Psoas muscle (tissue), 8 donors: Measurements from ENCODE around the gene PDE4D. TPM values are rescaled to one million over a fixed set of nuclear protein-coding genes. Genes with fewer than 3 reads are reported as not detected.
"Not testable (repeated sequence)": the region's sequence is repeated elsewhere in the genome, so short reads cannot be mapped to it uniquely, and the experiment has no call there.

Source experiments
- ATAC-seq, 4 donors: fragments of 200-7000 bp; cut with Tn5 transposase; one replicate each; pipeline ENCODE4 v1.9.1; 2020; ENCODE audit warnings: moderate library complexity in 3 of 4, mild to moderate bottlenecking in 2 of 4
- DNase-seq, 2 donors: peaks; one replicate each; pipeline ENCODE4 v3.0.0-alpha.2; 2020
- H3K27ac ChIP-seq: fragments of 200-600 bp; one replicate; pipeline ENCODE4 v1.8.0; 2022
- H3K27me3 ChIP-seq, 3 donors: fragments of 200-600 bp in 1 of 3; one replicate each; pipeline versions ENCODE4 v1.6.1 to v1.8.0; 2013 to 2022; ENCODE audit warnings: low read length in 2 of 3, mild to moderate bottlenecking in 2 of 3, moderate library complexity in 1 of 3; ENCODE audit not compliant: insufficient read depth in 3 of 3
- H3K36me3 ChIP-seq, 2 donors: fragments of 200-600 bp in 1 of 2; one replicate each; pipeline versions ENCODE4 v1.6.1 to v1.8.0; 2013 to 2022; ENCODE audit warnings: low read depth in 1 of 2, mild to moderate bottlenecking in 1 of 2, moderate library complexity in 1 of 2; ENCODE audit not compliant: insufficient read depth in 1 of 2
- H3K4me1 ChIP-seq: fragments of 200-600 bp; one replicate; pipeline ENCODE4 v1.8.0; 2022
- H3K4me3 ChIP-seq: fragments of 200-600 bp; one replicate; pipeline ENCODE4 v1.8.0; 2022; ENCODE audit warnings: mild to moderate bottlenecking
- H3K9me3 ChIP-seq: fragments of 200-600 bp; one replicate; pipeline ENCODE4 v1.8.0; 2022
- CTCF ChIP-seq: fragments of 200-600 bp; IDR thresholded peaks from one replicate; pipeline ENCODE4 v1.8.0; 2022; ENCODE audit warnings: antibody characterized with exemption
- WGBS, 3 donors: extraction: QIAGEN DNeasy Blood & Tissue Kit; methylation state at CpG; one replicate each; pipeline versions ENCODE4 v1.1.6 to v1.1.7; 2013; 5-methylcytosine and 5-hydroxymethylcytosine counted together
- intact Hi-C, 2 donors: fragments of 100-400 bp; cut with DNase I; formaldehyde crosslinking; loops; one replicate each; pipeline versions ENCODE4 v1.11.0 to v1.14.2; 2022
- polyA plus RNA-seq, 3 donors: library from polyadenylated mRNA; stranded (reverse); fragments of 200-250 nt; gene quantifications; one replicate each; pipeline ENCODE4 v1.2.3, GENCODE V29; 2013
- total RNA-seq, 4 donors: library from RNA; stranded (reverse); fragmentation: NEBNext Ultra II Directional in 2 of 4; extraction: Animal tissue kit (Norgen Biotek cat#: 25700) in 2 of 4; gene quantifications; one replicate each; pipeline versions ENCODE4 v1.2.1 to v1.2.4, GENCODE V29; 2021 to 2023
- donor health status: healthy with polysubstance abuse.
- donor health status: DM: no; HTN: no; CAD: no; lungs with moderate emphysema.
- donor health status: Bipolar disorder and iron deficiency.
- donor health status: healthy.
- donor health status: DM: yes; HTN: yes; CAD: no.
- donor health status: DM: no; HTN: no; CAD: no.
- donor health status: DM: no; HTN: no; CAD: no.
- donor health status: DM: yes; HTN: yes; CAD: no.

The PDE4D gene
- total and polyA plus RNA-seq, 7 donors: 42.6 to 283 (median 88.7) TPM

GRCh38 chr5:59753599-59753998 is 139.9 kb downstream of the PDE4D start:
- H3K4me3 ChIP-seq: no peak overlapping the region
- no peaks in the 10 kb centered on the region for H3K27me3 ChIP-seq
- no peak for ATAC-seq
- H3K36me3 ChIP-seq: no peaks in the 10 kb centered on the region
- H3K4me1 ChIP-seq: no peaks in the 10 kb centered on the region
- DNase-seq: no peak
- intact Hi-C loops: no loop called here
- H3K27ac ChIP-seq: no peak overlapping the region
- WGBS, 3 donors: 90 to 93% (median 92%) methylated on average over 3 of the region's 3 CpGs
- no peak for TF ChIP-seq CTCF
- H3K9me3 ChIP-seq: no peaks in the 10 kb centered on the region

GRCh38 chr5:59749782-59750520 is 143.6 kb downstream of the PDE4D start:
- intact Hi-C loops: no loop called here
- no peaks in the 10 kb centered on the region for H3K27me3 ChIP-seq
- WGBS, 3 donors: 97 to 98% (median 98%) methylated on average over 4 of the region's 4 CpGs
- H3K27ac ChIP-seq: no peak overlapping the region
- ATAC-seq (no peak), DNase-seq (no peak)
- H3K4me1 ChIP-seq: peaks cover under 1% of the 10 kb centered on the region
- H3K4me3 ChIP-seq: no peak overlapping the region
- H3K36me3 ChIP-seq: no peaks in the 10 kb centered on the region
- no peak for TF ChIP-seq CTCF
- no peaks in the 10 kb centered on the region for H3K9me3 ChIP-seq

- intact Hi-C loops, H3K4me3 ChIP-seq, H3K36me3 ChIP-seq, ATAC-seq, H3K9me3 ChIP-seq, H3K27ac ChIP-seq, H3K27me3 ChIP-seq, DNase-seq: not testable (repeated sequence)
- WGBS, 3 donors: 78 to 88% (median 82%) methylated on average over 4 of the region's 4 CpGs
- H3K4me1 ChIP-seq: peaks cover 12% of the 10 kb centered on the region
Observed at GRCh38 chr5:59748036-59748663, 145.4 kb downstream of the PDE4D start.

- Histone ChIP-seq H3K27me3 (no peaks in the 10 kb centered on the region), H3K9me3 (no peaks in the 10 kb centered on the region), H3K4me1 (peaks cover 12% of the 10 kb centered on the region), H3K27ac (no peak overlapping the region), H3K4me3 (no peak overlapping the region), H3K36me3 (no peaks in the 10 kb centered on the region)
- TF ChIP-seq CTCF: no peak
- intact Hi-C loops: no loop called here
- DNase-seq (peak in 1 of 2 donors; percentile 48), ATAC-seq (peak in 3 of 4 donors; percentile 18 to 42 (median 25))
- WGBS, 3 donors: 51 to 60% (median 59%) methylated on average over 7 of the region's 7 CpGs
Observed at GRCh38 chr5:59746241-59746765, 147.2 kb downstream of the PDE4D start.

- WGBS, 3 donors: 19 to 21% (median 19%) methylated on average over 7 of the region's 7 CpGs
- Histone ChIP-seq H3K4me1 (peaks cover 12% of the 10 kb centered on the region), H3K27me3 (no peaks in the 10 kb centered on the region), H3K4me3 (peak overlapping the region; percentile 29), H3K27ac (peak overlapping the region; percentile 39), H3K36me3 (no peaks in the 10 kb centered on the region), H3K9me3 (no peaks in the 10 kb centered on the region)
- no peak for TF ChIP-seq CTCF
- ATAC-seq (peak; percentile 65 to 92 (median 89)), DNase-seq (peak; percentile 21 to 55)
- intact Hi-C loops: no loop called here
Observed at GRCh38 chr5:59745415-59745863, 148.1 kb downstream of the PDE4D start.
